GM21786 (cell line): Measurements from ENCODE around the gene CREG1.
"Not testable (repeated sequence)": the region's sequence is repeated elsewhere in the genome, so short reads cannot be mapped to it uniquely, and the experiment has no call there.

Source experiments
- ATAC-seq: cut with Tn5 transposase; IDR thresholded peaks from one replicate; pipeline ENCODE4 v1.9.1; 2021; ENCODE audit not compliant: unreplicated experiment

The CREG1 gene

GRCh38 chr1:167553136-167554027 lies at the start of gene CREG1:
Gene CREG1 (minus strand): TSS chr1:167553762.
- peak; percentile 97 for ATAC-seq

GRCh38 chr1:167602840-167603239 lies 49.3 kb upstream of the CREG1 start:
- no peak for ATAC-seq

- no peak for ATAC-seq
Measured at GRCh38 chr1:167601442-167602383, 48.2 kb upstream of the CREG1 start.

GRCh38 chr1:167599957-167600581 lies 46.5 kb upstream of the CREG1 start:
- ATAC-seq = no peak

- no peak for ATAC-seq
Measured at GRCh38 chr1:167594822-167595221, 41.3 kb upstream of the CREG1 start.

GRCh38 chr1:167593860-167594259 lies 40.3 kb upstream of the CREG1 start:
- no peak for ATAC-seq

- no peak for ATAC-seq
Measured at GRCh38 chr1:167592475-167592874, 38.9 kb upstream of the CREG1 start.

- ATAC-seq = no peak
Measured at GRCh38 chr1:167588361-167588760, 34.8 kb upstream of the CREG1 start.

GRCh38 chr1:167587872-167588271 lies 34.3 kb upstream of the CREG1 start:
- ATAC-seq = no peak

GRCh38 chr1:167587342-167587741 lies 33.8 kb upstream of the CREG1 start:
- ATAC-seq = no peak

GRCh38 chr1:167584581-167584980 lies 31.0 kb upstream of the CREG1 start:
- ATAC-seq = no peak

GRCh38 chr1:167582722-167583121 lies 29.2 kb upstream of the CREG1 start:
- no peak for ATAC-seq

- no peak for ATAC-seq
Measured at GRCh38 chr1:167582064-167582463, 28.5 kb upstream of the CREG1 start.

GRCh38 chr1:167579986-167580385 lies 26.4 kb upstream of the CREG1 start:
- no peak for ATAC-seq

GRCh38 chr1:167578939-167579521 lies 25.5 kb upstream of the CREG1 start:
- ATAC-seq = no peak

GRCh38 chr1:167575649-167576048 lies 22.1 kb upstream of the CREG1 start:
- no peak for ATAC-seq

GRCh38 chr1:167573035-167573434 lies 19.5 kb upstream of the CREG1 start:
- ATAC-seq = no peak

- ATAC-seq = not testable (repeated sequence)
Measured at GRCh38 chr1:167570712-167571111, 17.1 kb upstream of the CREG1 start.

GRCh38 chr1:167567663-167568062 lies 14.1 kb upstream of the CREG1 start:
- no peak for ATAC-seq

- ATAC-seq = no peak
Measured at GRCh38 chr1:167566766-167567165, 13.2 kb upstream of the CREG1 start.

GRCh38 chr1:167565922-167566321 lies 12.4 kb upstream of the CREG1 start:
- no peak for ATAC-seq
